ENCODE results near the gene ANKDD1A.

- TF ChIP-seq POLR2A (IDR thresholded peaks at IDR 0.05) = no peak
- no peak for TF ChIP-seq CTCF (IDR thresholded peaks at IDR 0.05)
- no peak for TF ChIP-seq POLR2AphosphoS5 (IDR thresholded peaks at IDR 0.05)
Observed at GRCh38 chr15:64919721-64920120, 8.0 kb downstream of the ANKDD1A start.

All from stomach (tissue), 4 donors.